Fibroblast of skin of scalp (primary cell): ENCODE data around the gene TTBK2.

Experiments
- DNase-seq: peaks from one replicate; pipeline ENCODE4 v3.0.0-alpha.2; 2013

The TTBK2 gene

GRCh38 chr15:42725331-42725903 lies 195.2 kb downstream of the TTBK2 start:
- DNase-seq, result no peak

GRCh38 chr15:42724276-42724675 lies 196.3 kb downstream of the TTBK2 start:
- no peak for DNase-seq

DNA sequence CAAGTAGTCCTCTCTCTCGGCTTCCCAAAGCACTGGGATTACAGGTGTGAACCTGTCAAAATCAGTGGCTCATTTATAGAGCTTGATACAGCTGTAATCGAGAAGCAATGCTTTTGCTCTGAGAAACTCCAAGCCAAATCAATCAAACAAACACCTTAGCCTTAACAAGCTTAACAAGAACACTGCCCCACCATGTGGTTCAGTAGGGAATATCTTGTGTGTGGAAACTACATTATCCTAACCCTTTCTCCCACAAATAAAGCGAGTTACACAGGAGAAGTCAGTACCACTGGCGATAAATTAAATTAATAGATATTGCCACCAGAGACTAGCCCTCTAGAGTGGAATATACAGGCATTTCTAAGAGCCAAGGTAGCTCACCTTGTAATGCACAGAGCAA lies 197.5 kb downstream of the TTBK2 start:
- DNase-seq, result no peak

GRCh38 chr15:42721916-42722315 lies 198.7 kb downstream of the TTBK2 start:
- no peak for DNase-seq

- DNase-seq, result no peak
These were observed 199.6 kb downstream of the TTBK2 start for GRCh38 chr15:42721016-42721415.

GRCh38 chr15:42720071-42720470 lies 200.5 kb downstream of the TTBK2 start:
- no peak for DNase-seq

DNA sequence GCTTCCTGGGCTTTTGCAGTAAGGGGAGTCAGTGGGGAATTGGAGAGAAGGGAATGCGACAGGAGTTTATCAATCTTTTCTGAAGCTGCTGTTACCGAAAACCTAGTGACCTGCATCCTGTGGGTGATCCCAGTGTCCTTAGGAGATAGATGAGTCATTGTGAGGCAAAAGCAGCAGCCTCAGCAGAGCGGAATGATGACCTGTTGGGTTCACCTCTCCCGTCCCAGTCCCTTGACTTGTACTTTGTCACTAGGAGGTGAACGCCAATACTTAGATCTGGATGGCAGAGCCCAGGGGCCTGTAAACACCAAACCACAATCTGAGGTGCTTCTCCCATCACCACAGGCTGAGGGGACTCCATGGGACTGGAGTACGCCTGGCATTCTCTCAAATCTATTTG lies 201.5 kb downstream of the TTBK2 start:
- no peak for DNase-seq

GRCh38 chr15:42716626-42717025 lies 204.0 kb downstream of the TTBK2 start:
- peak; percentile 18 for DNase-seq

GRCh38 chr15:42716125-42716524 lies 204.5 kb downstream of the TTBK2 start:
- no peak for DNase-seq

DNA sequence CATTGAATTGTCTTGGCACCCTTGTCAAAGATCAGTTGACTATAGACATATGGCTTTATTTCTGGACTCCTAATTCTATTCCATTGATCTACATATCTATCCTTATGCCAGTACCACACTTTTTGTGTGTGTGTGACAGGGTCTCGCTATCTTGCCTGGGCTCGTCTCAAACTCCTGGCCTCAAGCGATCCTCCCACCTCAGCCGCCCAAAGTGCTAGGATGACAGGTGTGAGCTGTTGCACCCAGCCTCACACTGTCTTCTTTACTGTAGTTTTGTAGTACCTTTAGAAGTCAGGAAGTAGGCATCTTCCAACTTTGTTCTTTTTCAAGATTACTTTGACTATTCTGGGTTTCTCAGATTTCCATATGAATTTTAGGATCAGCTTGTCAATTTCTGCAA lies 208.0 kb downstream of the TTBK2 start:
- DNase-seq, result no peak

GRCh38 chr15:42711746-42712145 lies 208.8 kb downstream of the TTBK2 start:
- no peak for DNase-seq

GRCh38 chr15:42710662-42711061 lies 209.9 kb downstream of the TTBK2 start:
- peak; percentile 43 for DNase-seq

DNA sequence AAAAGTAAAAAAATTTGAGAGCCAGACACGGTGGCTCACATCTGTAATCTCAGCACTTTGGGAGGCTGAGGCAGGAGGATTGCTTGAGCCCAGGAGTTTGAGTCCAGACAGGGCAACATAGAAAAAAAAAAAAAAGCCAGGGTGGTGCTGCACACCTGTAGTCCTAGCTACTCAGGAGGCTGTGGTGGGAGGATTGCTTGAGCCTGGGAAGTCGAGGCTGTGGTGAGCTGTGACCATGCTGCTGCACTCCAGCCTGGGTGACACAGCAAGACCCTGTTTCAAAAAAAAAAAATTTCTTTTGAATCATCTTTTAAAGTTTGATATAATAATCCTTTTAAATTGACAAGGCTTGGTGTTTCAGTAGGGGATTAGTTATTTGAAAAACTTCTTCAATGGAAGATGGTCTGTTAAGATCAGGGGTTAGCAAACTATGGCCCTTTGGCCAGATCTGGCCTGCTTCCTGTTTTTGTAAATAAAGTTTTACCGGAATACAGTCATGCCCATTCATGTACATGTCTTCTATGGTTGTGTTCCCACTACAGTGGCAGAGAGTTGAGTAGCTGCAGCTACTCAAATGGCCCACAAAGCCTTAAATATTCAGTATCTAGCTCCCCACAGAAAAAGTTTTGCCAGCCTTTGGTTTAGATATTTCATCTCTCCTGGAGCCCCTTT lies 212.6 kb downstream of the TTBK2 start:
- DNase-seq, result no peak

DNA sequence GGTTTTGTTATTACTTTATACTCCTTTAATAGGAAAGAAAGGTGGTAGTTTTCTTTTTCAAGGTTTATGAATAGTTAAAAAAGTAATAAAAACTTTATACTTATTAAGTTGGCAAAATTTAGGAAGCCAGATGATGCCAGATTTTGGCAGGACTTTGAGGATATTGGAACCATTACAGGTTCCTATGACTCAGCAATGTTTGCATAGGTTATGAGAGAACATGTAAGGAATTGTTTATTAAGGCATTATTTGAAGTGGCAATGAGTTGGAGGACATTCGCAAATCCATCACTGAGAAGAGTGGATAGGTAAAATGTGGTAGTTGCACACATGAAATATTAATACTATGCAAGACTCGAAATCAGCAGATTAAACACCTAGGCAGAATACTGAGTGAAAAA lies 213.5 kb downstream of the TTBK2 start:
- no peak for DNase-seq

DNA sequence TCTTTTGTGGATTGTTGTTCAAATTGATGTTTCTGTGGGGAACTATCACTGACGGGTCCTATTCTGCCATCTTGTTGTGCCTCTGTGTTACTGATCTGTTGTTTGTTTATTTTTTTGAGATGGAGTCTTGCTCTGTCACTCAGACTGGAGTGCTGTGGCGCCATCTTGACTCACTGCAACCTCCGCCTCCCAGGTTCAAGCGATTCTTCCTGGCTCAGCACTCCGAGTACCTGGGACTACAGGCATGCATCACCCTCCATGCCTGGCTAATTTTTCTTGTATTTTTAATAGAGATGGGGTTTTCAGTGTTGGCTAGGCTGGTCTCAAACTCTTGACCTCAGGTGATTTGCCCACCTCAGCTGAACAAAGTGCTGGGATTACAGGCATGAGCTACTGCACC lies 215.2 kb downstream of the TTBK2 start:
- no peak for DNase-seq

GRCh38 chr15:42704492-42704926 lies 216.1 kb downstream of the TTBK2 start:
- peak; percentile 68 for DNase-seq

DNA sequence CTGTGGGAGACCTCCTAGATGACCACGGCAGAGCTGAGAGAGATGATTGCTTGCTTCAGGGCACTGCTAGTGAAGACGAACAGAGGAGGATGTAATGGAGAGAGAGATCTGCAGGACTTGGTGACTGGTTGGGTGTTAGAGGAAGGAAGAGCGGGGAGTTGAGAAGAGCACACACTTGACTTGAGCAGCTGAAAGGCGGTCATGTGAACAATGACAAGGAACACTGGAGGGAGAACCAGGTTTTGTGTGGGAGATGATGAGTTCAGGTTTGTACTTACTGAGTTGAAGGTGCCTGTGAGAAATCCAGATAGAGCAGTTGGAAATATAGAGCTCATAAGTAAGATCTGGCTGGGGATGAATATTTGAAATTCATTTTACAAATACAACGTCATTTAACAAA lies 224.0 kb downstream of the TTBK2 start:
- no peak for DNase-seq

DNA sequence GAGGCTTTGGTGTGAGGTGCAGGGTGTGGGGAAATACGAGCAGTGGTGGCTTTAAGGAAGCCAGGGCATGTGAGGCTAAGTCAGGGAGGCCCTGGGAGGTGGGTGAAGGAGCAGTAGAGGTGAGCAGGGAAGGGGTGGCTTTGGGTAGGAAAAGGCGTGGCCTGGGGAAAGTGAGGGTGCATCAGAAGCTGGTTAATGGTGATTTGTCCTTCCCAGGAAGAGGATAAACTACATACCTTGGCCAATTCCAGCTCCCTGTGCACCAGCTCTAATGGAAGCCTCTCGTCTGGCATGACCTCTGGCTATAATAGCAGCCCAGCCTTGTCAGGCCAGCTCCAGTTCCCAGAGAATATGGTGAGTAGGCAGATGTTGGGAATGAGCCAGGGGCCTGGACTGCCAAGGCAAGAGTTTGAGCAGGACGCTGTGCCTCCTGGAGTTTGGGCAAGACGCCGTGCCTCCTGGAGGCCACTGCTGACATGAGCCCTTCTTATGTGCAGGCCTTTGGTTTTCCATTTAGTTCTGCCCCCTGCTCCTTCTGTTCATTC lies 225.0 kb downstream of the TTBK2 start:
- DNase-seq, result no peak

GRCh38 chr15:42694398-42694797 lies 226.2 kb downstream of the TTBK2 start:
- no peak for DNase-seq

DNA sequence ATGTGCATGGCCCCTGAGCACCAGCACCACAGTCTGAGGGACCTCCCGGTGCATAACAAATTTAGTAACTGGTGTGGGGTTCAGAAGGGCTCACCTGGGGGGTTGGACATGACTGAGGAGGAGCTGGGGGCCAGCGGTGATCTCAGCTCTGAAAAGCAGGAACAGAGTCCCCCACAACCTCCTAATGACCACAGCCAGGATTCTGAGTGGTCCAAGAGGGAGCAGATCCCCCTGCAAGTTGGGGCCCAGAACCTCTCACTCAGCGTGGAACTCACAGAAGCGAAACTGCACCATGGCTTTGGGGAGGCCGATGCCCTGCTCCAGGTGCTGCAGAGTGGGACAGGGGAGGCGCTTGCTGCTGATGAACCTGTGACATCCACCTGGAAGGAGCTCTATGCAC lies 226.6 kb downstream of the TTBK2 start:
- DNase-seq, result no peak

DNA sequence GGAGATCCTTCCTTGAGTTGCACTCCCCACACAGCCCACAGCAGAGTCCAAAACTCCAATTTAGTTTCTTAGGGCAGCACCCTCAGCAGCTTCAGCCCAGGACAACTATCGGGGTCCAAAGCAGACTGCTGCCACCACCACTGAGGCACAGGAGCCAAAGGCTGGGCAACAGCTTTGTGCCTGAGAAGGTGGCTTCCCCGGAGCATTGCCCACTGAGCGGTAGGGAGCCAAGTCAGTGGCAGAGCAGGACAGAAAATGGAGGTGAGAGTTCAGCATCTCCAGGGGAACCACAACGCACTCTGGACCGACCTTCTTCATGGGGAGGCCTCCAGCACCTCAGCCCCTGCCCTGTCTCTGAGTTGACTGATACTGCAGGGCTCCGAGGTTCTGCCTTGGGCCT lies 227.1 kb downstream of the TTBK2 start:
- no peak for DNase-seq

GRCh38 chr15:42692997-42693396 lies 227.6 kb downstream of the TTBK2 start:
- no peak for DNase-seq

DNA sequence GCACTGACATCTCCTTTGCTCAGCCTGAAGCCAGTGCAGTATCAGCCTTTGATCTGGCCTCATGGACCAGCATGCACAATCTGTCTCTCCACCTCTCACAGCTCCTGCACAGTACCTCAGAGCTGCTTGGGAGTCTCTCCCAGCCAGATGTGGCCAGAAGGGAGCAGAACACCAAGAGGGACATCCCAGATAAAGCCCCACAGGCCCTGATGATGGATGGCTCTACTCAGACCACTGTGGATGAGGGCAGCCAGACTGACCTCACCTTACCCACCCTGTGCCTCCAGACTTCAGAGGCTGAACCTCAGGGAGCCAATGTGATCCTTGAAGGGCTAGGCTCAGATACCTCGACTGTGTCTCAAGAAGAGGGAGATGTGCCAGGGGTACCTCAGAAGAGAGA lies 228.0 kb downstream of the TTBK2 start:
- DNase-seq, result no peak

- DNase-seq, result no peak
These were observed 228.8 kb downstream of the TTBK2 start for GRCh38 chr15:42691770-42692169.

DNA sequence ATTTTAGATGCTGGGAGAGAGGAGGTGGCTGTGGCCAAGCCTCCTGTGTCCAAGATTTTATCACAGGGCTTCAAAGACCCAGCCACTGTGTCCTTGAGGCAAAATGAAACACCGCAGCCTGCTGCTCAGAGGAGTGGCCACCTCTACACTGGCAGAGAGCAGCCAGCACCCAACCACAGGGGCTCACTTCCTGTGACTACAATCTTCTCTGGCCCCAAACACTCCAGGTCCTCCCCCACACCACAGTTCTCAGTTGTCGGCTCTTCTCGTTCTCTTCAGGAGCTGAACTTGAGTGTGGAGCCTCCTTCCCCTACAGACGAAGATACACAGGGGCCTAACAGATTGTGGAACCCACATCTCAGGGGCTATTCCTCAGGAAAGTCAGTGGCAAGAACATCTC lies 229.3 kb downstream of the TTBK2 start:
- no peak for DNase-seq
